HG02571 (cell line): ENCODE measurements around the gene DSCAML1.

Source experiments
- ATAC-seq: cut with Tn5 transposase; IDR thresholded peaks from one replicate; pipeline ENCODE4 v1.9.1; 2021; ENCODE audit warnings: mild to moderate bottlenecking, moderate library complexity; ENCODE audit not compliant: unreplicated experiment

Gene DSCAML1

DNA sequence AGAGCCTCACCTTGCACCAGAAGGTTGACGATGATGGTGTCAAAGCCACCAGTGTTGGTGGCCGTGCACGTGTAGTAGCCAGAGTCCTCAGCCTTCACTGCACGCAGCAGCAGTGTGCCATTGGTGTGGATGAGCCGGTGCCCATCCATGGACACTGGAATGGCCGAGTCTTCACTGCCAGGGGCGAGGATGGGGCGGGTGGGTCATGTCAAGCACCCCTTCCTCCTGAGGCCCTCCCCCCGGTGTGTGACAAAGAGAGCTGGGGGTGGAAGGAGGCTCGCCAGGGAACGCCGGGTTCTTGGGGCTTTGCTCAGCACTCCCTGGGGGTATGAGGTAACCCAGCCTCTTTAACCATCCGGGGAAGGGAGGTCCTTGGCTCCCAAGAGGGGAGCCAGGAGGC is 357.8 kb downstream of the DSCAML1 start:
- ATAC-seq: no peak

DNA sequence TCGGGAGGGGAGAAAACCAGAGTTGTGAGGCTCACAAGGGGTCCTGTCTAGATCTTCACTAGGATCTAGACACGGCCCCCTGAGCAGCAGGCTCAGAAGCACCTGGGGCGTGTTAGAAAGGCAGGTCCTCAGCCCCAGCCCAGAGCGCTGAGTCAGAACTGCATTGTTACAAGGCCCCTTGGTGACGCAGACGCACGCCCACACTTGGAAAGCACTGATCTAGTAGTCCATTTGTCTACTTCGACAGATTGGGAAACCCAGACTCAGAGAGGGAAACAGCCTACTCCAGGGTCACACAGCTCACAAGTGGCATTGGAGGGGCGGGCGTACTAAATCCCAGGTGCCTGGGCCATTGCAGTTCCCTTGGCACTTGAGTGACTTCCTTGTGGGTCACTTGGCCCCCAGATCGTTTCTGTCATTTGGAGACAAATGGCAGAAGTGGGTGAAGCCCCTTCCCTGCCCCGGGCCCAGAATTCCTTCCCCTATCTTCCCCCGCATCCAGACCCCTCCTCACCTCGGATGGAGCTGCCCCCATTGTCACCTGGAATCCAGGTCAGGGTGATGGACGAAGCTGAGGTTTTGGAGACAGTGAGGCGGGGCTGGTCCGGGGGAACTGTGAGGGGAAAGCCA is 358.5 kb downstream of the DSCAML1 start:
- no peak for ATAC-seq

DNA sequence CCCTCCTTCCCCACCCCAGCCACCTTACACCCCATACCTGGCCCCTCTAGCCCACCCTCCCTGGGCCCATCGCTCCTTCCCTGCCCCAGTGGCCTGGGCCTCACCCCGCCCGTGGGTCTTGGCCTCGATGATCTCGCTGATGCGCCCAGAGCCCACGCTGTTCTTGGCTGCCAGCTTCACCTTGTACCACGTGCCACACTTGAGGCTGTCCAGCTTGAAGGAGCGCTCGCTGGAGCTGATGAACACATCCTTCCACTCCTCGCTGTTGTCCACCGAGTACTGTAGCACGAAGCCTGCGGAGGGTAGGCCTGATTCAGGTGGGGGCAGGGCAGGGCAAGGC is 359.3 kb downstream of the DSCAML1 start:
- ATAC-seq: no peak

DNA sequence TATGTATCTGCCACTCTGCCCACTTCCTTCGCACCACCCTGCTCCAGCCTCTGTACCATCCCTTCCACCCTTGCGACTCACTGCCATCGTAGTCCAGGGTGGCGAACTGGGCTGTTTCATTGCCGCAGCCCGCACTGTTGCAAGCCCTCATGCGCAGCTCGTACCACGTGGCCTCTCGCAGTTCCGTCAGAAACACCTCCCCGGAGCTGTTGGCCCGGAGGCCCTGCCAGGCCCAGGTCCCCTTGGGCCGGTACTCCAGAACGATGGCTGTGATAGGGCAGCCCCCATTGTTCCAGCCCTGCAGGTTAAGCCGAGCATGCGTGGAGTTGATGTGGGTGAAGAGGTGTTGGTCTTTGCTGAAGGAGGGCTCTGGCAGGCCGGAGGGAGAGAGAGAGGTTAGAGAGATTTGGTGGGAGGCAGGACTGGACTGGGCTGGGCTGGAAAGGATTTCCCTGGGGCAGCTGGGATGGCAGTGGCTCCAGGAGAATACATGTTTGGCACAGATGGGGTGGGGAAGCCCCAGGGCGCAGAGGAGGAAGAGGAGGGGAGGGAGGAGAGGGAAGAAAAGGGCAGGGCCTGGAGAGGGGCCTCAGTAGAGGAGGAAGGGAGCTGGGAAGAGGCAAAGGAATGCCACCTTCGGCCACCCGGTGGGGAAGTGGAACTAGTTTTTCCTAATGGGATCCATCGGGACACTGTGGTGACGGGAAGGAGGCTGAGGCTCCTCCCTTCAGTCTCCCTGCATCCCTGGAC is 359.8 kb downstream of the DSCAML1 start:
- no peak for ATAC-seq

DNA sequence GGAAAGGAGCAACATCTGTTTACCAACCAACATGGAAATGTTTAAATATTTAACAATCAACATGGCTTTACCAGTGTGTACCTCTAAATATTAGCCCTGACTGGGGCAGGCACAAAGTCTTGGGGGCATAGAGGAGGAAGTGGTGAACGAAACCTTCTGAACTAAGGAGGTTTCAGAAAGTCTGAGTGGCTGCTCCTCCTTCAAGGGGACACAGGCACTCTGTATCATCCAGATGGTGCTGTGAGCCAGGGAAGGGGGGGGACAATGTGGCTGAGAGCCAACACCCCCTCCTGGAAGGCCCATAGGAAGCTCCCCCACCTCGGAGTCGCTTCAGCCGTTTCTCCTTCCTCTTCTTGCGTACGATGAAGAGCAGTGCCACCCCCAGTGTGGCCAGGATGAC is 361.7 kb downstream of the DSCAML1 start:
- ATAC-seq: no peak

DNA sequence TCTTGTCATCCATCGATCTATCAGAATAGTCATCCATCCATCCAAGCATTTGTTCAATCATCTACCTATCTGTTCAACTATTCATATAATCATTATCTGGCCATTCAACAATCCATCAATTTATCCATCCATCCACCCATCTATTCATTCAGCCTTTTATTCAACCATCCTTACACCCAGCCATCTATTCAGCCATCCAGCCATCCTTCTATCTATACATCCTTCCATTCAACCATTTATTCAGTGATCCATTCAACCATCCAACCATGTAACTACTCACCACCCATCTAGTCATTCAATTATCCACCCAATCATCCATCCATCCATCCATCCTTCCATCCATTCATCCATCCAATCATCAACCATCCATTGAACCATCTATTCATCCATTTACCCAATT is 362.5 kb downstream of the DSCAML1 start:
- no peak for ATAC-seq

DNA sequence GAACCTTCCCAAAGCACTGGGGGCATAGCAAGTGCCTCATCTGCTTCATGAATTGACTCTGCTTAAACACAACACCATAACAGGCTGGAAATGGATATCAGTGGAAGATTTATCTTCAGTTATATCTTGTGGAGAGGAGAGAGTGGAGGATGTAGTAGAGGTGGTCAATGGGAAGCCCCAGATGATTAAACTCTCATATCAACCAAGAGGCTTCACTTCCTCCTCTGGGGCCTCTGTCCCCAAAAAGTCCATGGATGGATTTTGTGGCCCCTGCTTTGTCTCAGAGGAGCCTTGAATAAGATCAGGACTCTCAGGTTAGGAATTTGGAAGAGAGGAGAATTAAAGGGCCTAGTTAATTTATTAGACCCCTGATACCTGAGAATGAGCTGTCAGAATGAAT is 363.3 kb downstream of the DSCAML1 start:
- ATAC-seq: no peak

DNA sequence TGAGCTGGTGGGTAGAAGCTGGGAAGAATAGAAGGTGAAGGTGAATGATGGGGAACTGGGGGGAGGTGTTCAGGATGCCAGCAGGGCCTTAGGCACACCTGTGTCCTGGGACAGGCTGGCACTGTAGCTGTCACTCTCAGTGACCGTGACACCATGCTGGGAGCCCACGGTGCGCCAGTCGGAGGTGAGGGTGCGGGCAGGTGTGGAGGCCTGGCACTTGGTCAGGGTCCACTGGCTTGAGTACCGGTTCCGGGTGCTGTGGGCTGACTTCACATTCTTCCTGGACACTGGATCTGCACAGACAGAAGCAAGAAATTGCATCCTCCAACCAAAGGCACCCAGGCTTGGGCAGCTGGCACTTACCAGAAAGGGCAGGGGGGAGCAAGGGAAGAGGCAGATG is 365.6 kb downstream of the DSCAML1 start:
- no peak for ATAC-seq

DNA sequence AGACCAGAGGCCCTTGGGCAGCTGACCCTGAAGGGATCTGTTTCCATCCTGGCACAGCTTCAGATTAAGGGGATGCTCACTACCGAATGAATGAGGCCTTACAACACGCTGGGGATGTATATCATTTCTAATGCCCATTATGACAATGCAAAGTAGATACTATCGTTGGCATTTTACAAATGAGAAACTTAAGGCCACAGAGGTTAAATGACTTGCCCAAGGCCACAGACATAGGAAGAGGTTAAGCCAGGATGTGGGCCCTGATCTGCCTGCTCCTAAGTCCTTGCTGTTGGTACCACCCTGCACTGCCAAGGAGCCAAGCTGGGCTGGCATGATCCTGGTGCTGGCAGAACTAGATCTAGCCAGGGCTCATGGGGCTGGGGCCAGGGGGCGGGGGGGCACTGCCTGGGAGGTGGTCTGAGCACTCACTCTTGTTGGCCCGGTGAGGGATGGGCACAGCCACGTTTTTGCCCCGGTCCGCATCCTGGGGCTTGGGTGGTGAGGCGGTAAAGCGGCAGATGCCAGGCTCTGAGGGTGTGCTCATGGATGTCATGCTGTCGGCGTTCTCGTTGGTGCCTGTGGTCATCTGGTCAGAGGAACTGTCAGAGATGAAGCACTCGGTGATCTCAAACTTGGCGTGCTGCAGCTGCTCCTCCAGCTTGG is 366.6 kb downstream of the DSCAML1 start:
- ATAC-seq: no peak

DNA sequence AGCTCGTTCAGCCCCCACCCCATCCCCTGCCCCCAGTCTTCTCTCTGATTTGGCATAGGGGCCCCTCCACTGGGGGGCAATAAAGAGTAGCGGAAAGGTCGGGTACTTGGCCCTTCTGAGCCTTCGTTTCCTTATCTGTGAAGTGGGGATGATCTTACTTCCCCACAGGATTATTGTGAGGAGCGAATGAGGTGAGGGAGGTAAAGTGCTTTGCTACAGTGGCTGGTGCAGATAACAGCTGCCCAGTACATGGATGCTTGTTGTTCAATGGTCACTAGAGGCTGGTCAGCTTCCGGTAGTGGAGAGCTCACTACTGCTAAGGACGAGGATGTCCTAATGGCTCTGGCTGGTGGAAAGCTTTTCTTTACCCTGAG is 368.2 kb downstream of the DSCAML1 start:
- ATAC-seq: no peak

DNA sequence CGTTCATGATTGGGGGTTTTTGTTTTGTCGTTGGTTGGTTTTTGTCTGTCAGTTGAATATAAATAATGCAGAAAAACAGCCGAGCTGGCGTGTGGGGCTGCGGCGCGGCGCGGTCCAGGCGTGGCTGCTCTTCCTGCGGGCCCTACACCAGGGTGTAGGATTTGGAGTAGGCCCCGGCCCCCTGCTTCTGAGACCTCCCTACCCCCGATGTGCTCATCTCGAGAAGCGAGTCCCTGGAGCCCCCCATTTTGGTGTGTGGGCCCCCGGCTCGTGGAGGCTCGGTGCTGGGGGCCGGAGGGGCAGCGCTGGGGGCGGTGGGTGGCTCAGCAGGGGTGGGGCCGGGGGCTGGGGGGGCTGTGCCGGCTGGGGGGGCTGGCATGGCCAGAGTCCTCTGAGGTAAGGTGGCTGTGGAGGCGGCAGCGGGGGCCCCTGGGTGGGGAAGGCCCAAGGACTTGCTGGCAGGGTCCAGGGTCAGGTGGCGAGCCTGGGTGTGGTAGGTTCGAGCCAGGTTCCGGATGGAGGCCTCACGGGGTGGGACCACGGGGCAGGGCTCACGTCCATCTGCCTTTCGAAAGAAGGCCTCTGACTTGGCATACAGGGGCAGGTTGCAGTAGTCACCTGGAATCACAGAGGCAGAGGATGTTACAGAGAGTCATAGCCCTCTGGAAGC is 368.7 kb downstream of the DSCAML1 start:
- ATAC-seq: no peak

DNA sequence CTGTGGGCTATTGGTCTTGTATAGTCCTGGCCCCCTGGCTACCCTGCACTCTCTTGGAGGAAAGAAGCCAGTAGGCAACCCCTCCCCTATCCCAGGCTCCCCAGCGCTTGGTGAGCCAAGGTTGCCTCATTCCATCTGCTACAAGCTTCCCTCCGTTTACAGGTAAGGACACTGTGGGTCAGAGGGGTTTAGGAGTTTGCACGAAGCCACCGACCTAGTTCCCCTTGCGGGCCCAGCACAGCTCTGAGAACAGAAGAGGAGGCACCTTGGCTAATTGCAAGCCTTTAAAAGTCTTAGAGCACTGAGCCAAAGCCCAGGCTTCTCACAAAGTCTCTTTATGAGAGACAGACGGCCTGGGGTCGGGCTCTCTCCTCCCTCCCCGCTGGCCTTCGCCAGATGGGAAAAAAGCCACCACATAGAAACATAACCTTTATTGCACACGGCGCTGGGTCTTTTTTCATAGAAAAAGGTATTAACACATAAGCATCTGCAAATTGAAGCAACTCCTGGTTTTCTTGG is 369.6 kb downstream of the DSCAML1 start:
- no peak for ATAC-seq

DNA sequence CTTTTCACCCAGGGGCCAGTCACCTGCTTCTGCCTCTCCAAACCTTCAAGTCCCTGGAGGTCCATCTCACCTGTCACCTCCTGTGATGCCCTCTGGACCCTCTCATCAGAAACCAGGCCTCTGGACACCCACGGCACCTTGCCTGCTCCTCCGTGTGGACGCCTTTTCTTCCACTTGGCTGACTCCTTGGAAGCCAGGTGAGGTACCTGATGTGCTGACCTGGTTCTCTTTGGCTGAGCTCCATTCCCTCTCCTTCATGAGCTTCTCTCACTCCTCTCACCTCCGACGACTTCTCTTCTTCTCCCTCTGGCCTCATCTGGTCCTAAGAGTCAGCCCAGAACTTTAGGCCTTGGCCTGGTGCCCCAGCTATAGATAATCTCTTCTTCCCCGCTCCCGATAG is 370.1 kb downstream of the DSCAML1 start:
- no peak for ATAC-seq

DNA sequence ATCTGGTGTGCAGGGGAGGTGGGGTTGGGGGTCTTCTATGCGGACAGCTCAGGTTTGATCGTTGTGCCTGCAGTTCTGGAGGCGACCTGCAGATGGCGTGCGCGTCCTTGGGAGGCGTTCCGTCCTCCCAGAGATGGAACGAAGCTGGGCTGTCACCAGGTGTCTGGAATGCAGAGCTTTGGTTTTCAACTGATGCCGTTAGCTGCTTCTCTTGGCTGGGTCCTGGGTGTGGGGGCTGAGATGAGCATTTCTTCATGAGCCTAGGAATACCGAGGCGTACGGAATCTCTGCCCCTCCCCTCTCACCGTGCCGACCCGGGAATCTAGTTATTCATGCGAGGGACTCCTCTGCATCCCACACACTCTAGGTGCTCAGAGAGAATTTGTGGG is 370.7 kb downstream of the DSCAML1 start:
- ATAC-seq: no peak

DNA sequence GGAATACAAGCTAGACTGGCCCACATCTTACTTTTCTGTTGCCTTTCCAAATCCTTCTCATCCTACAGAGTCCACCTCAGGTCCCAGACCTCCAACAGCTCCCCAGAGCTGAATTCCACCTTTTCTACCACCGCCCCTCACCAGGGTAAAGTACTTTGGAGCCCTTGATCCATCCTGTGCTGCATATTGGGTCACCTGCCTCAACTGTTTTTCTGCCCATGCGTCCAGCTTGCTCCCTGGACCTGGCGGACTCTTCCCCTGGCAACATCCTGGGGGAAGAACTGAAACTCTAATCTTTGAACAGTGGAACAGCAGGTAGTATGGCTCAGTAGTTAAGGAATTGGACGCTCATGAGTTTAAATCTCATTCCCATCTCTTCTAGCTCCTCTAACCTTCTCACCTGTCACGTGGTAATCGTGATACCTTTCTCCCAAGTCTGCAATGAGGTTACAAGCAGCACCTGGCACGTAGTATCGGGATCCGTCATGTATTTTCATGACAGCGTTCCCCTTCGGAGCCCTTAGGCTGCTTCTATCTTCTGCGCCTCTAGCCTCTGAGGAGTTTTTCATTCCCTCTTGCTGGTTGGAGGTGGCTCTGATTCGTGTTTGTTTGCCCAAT is 371.2 kb downstream of the DSCAML1 start:
- ATAC-seq: no peak

DNA sequence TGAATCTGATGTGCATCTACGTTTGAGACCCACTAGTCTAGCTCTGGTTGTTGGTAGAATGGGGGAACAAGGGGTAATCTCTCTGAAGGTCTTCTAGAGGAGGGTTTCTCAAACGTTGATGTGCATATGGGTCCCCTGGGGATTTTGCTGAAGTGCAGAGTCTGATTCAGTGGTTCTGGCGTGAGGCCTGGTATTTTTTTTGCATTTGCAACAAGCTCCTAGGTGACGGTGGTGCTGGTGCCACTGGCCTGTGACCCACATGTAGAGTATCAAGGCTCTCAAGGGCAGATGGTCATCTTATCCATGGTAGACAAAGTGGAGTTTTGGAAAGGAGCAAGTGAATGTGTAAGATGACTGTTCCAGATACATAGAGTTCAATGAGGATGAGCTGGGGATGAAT is 372.2 kb downstream of the DSCAML1 start:
- no peak for ATAC-seq

DNA sequence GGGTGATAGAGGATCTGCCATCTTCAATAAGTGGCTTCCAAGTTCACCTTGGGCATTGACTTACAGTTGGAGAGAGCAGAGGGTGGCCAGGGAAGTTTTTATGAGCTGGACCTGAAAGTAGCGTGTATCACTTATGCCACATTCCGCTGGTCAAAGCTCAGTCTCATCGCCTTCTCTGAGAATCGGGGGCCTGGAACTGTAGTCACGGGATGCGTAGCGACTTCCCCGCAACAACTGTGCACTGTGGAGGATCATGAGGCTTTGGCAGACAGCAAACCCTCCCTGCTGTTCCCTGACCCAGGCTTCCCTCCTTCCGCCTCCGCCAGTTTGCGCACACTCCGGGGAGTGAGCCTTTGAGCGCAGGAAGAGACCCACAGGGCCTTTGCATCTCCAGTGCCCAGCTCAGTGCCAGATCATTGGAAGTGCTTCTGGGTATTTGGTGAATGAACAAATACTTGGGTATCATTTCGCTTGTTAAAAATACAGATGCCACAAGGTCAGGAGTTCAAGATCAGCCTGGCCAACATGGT is 373.9 kb downstream of the DSCAML1 start:
- no peak for ATAC-seq

DNA sequence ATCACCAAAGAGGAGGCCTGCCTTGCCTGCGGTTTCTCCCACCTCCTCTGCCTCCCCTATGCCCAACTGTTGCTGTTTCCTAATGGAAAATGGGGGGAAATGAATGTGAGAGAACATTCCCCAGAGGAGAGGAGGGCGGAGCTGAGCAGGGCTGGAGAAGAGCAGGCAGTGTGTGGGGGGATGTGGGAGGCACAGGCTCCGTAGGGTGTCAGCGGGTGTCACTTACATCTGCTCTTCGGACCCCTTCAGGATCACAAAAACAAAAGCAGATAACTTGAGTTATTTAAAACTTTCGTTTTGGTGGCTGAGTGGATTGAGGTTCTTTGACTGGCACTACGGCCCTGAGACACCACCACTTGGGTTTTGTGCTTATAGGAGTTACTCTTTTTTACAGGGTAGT is 375.5 kb downstream of the DSCAML1 start:
- no peak for ATAC-seq

DNA sequence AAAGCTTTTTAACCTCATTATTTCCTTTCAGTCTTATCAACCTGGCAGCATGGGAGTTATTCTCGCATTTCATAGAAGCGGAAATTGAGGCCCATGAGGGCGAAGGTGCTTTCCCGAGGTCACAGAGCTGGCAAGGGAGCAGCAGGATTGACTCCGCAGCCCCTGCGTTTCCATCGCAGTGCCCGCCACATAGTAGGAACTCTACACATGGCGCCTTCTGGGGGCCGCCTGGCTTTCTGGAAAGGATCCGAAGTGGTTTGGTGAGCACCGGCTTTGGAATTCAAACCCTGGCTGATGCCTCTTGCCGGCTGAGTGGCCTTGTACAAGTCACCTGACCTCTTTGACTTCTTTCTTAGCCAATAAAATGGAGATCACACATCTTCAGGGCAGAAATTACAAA is 376.0 kb downstream of the DSCAML1 start:
- ATAC-seq: no peak

DNA sequence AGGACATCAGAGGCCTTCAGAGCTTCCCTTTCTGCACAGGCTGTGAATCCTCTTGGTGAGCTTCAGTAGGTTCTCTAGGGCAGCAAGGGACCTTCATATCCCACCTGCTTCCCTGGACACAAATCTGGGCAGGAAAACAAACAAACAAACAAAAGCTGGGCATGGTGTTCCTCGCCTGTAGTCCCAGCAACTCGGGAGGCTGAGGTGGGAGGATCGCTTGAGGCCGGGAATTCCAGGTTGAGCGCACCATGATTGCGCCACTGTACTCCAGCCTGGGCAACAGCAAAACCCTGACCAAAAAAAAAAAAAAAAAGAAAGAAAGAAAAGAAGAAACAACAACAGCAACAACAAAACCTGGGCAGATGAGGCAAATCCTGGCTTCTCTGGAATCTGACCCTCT is 376.4 kb downstream of the DSCAML1 start:
- ATAC-seq: no peak

DNA sequence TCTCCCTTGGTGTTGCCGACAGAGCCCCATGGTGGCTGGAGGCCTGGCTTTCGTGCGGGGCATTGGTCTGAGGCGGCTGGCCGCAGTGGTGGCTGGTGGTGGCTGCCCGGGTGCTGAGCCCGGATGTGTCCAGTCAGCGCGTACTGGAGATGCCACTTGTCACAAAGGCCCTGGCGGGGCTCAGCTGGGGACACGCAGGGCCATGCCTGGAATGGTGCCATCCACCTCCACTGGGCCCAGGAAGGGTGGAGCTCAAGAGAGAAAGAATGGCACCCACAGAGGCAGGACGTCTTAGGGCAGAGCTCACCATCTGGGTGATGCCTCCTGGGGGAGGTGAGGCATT is 376.9 kb downstream of the DSCAML1 start:
- ATAC-seq: no peak
